Measurements from ENCODE around the gene GFPT2. TPM values are rescaled to one million over a fixed set of nuclear protein-coding genes. Genes with fewer than 3 reads are reported as not detected.

GFPT2 gene
- total RNA-seq, 1 experiment from 2014 or later, result 112 TPM

- DNase-seq (ENCODE audit: low read depth), result no peak
Measured at GRCh38 chr5:180287868-180288267, 65.3 kb downstream of the GFPT2 start.

DNA sequence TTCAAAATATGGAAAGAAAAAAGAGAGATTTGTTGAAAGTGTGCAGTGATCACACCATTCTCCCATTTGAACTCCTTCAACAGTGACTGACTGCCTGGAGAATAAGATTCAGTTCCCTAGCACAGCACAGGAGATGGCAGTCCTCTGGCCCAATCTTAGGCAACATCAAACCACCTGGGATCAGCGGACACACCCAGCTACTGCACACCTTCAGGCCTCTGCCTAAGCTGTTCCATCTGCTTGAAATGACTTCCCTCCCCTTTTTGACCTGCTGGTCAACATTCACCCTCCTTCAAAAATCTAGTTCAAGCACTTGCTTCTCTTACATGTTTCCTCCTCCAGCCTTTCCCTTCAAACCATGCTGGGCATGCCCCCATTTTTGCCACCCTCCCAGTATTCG is 65.7 kb downstream of the GFPT2 start:
- DNase-seq (ENCODE audit: low read depth), result no peak

DNA sequence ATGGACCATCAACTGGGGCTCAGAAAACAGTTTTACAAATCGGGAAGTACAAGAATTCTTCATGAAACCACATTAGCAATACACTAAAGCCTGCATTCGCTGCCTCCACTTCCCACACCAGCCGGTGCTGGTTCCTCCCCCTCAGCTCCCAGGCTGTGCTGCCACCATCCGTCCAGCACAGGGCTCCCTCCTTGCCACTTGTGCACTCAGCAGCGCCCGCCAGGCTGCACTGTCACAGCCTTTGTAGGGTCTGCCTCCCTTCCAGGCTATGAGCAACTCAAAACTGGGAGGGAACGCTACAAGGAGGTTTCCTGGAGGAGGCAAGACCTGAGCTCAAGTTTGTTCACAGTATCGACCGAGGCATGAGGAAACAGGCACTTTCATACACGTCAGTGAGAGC is 69.0 kb downstream of the GFPT2 start:
- no peak for DNase-seq (ENCODE audit: low read depth)

DNA sequence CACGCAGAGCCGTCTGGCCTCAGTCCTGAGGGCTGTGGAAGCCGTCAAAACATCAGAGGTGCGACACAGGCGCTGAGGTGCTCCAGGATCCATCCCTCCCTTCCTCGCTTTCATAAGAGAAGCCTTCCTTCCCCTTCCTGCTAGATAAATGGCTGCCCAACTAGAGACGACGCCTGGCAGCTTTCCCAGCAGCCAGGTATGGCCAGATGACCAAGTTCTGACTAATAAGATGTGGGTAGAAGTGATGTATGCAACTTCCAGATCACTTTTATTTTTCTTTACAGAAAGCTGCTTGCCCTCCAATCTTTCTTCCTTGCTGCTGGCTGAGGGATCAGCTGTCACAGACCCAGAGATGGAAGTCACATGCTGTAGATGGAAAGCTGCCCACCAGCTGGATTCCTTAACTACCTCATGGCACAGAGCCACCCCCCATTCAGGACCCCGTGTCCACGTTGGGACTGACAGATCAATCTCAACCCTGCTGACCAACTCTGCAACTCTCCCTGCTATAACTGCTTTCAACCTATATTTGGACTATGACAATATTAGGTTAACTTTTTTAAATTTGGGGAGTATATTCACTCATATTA is 70.0 kb downstream of the GFPT2 start:
- DNase-seq (ENCODE audit: low read depth), result peak; percentile 46

GRCh38 chr5:180282281-180282680 is 70.9 kb downstream of the GFPT2 start:
- no peak for DNase-seq (ENCODE audit: low read depth)

- DNase-seq (ENCODE audit: low read depth), result no peak
Measured at GRCh38 chr5:180281706-180282105, 71.4 kb downstream of the GFPT2 start.

DNA sequence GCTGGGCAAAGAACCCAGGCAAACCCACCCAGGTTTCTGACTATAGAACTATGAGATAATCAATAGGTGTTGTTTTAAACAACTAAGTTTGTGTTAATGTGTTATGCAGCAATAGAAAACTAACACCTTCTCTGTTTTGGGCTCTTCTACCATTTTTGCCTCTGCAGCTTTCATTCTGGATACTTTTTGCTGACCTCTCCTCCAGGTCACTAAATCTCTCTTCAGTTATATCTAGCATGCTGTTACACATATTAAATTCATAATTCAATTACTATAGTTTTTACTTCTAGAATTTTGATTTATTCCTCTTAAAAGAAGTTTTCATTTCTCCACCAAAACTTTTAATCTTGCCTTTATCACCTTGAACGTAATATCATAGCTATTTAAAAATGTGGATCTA is 78.4 kb downstream of the GFPT2 start:
- DNase-seq (ENCODE audit: low read depth), result no peak

DNA sequence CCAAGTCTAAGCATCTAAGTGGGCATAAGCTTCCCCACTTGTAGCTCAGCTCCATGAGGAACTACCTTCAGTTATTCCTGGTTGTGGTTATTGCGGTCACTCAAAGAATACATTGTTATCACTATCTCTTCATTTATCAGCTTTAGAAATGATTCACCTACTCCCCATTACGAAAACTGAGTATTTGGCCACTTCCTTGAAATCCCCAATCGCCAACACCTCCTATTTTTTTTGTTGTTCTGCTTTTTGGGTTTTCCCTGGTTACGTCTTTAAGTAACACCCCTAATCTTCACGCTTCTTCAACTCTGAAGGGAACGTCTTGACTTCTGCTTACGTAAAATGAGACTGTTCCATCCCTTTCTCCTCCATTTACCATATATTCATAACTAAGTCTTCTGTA is 81.9 kb downstream of the GFPT2 start:
- DNase-seq (ENCODE audit: low read depth), result no peak

DNA sequence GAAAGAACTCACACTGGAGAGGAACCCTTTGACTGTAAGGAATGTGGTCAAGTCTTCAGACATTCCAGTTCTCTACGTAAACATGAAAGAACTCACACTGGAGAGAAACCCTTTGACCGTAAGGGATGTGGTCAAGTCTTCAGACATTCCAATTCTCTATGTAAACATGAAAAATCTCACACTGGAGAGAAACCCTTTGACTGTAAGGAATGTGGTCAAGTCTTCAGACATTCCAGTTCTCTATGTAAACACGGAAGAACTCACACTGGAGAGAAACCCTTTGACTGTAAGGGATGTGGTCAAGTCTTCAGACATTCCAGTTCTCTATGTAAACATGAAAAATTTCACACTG is 93.9 kb downstream of the GFPT2 start:
- DNase-seq (ENCODE audit: low read depth), result peak; percentile 32

DNA sequence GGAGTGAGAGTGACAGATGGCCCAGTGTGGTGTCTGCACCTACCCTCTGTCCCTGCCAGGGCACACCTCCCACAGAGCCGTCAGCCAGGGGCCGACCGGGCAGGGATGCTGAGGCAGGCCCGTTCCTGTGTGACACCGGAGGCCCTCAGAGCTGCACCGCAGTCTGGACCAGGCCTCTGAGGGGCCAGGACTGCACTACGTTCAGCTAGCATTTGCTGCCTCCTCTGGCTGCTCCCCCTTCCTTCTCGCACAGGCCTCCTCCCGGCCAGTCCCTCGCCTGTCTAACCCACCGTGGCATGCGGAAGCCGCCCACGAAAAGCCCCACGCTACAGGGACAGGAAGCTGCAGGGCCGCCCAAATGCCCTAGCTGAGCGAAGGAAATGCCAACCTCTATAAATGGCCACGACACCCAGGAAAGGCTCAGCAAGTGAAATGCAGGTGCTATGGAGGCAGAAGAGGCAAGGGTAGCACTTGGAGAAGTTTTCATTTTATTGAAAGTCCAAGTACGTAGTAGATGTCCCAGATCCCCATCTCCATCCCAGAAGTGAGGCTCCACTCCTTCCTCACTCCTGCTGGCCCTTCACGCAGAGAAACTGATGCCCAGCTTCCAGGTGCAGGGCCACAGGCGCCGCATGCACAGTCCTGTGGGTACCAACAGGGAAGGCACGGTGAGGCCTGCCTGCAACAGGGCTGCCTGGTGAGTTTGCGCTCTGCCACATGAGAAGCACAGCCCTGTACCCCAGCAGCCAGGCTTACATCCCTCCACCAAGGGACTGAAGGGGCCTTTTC is 99.9 kb downstream of the GFPT2 start:
- DNase-seq (ENCODE audit: low read depth), result no peak

- no peak for DNase-seq (ENCODE audit: low read depth)
Measured at GRCh38 chr5:180251887-180252286, 101.2 kb downstream of the GFPT2 start.

GRCh38 chr5:180251141-180251540 is 102.0 kb downstream of the GFPT2 start:
- no peak for DNase-seq (ENCODE audit: low read depth)

Other genes starting within 250 kb of the GFPT2 start
- not detected in 2 replicates for gene RASGEF1C, start 144.1 kb downstream of the GFPT2 start, total RNA-seq (2014; rRNA removed; shearing (Covaris generic))
- 23.4 and 26.6 TPM in 2 replicates for gene MAPK9, start 61.3 kb downstream of the GFPT2 start, total RNA-seq (2014; rRNA removed; shearing (Covaris generic))
- 7.5 and 20.9 TPM in 2 replicates for gene CNOT6, start 141.0 kb upstream of the GFPT2 start, total RNA-seq (2014; rRNA removed; shearing (Covaris generic))
- gene SCGB3A1, start 238.2 kb upstream of the GFPT2 start, total RNA-seq (2014; rRNA removed; shearing (Covaris generic)), result not detected in 2 replicates

All from HT1080 (cell line).